SK-N-SH (cell line): ENCODE measurements around the gene AP1M1. TPM values are rescaled to one million over a fixed set of nuclear protein-coding genes. Genes with fewer than 3 reads are reported as not detected.
A peak's percentile ranks its signal among the peaks of the same experiment; 100 is the strongest.

ENCODE experiments used
- CTCF ChIA-PET: fragments of 300-600, 350-600 bp; formaldehyde crosslinking; extraction: SDS; loops from one replicate; lab custom pipeline; 2021; lab: Yijun Ruan, JAX
- POLR2A ChIA-PET: fragments of 350-600 bp; sonication (Branson Sonifier 250); formaldehyde crosslinking; extraction: SDS; loops from one replicate; lab custom pipeline; 2020; ENCODE audit warnings: antibody characterized with exemption, inconsistent platforms; lab: Yijun Ruan, JAX
- DNase-seq: peaks from one replicate; pipeline ENCODE4 v3.0.0; 2012
- H2AFZ ChIP-seq: fragments of 200-600 bp; sonication (generic); 2 replicates; pipeline ENCODE4 v1.8.1; 2016; ENCODE audit warnings: antibody characterized with exemption, mild to moderate bottlenecking, low read depth
- H3F3A ChIP-seq: fragments of 200-600 bp; sonication (generic); replicated peaks from 2 replicates; pipeline ENCODE3; 2016; ENCODE audit warnings: antibody characterized with exemption, mild to moderate bottlenecking; ENCODE audit not compliant: insufficient read depth
- H3K27ac ChIP-seq, 2 experiments: fragments of 200-500 bp in 1 of 2; fragments of 200-600 bp in 1 of 2; sonication (Bioruptor generic) in 1 of 2; sonication (generic), shearing (Covaris generic) in 1 of 2; 2 replicates each; pipeline versions ENCODE4 v1.5.1 to v1.6.1; 2014 to 2016; ENCODE audit warnings: low read depth in 2 of 2, inconsistent platforms in 1 of 2, low read length in 1 of 2, mild to moderate bottlenecking in 1 of 2, mixed read lengths in 1 of 2
- H3K27me3 ChIP-seq: fragments of 200-600 bp; sonication (generic), shearing (Covaris generic); 2 replicates; pipeline ENCODE4 v1.6.1; 2016; ENCODE audit warnings: mixed run types; ENCODE audit not compliant: insufficient read depth
- H3K36me3 ChIP-seq, 2 experiments: fragments of 200-500 bp in 1 of 2; fragments of 200-600 bp in 1 of 2; sonication (Bioruptor generic) in 1 of 2; sonication (generic) in 1 of 2; replicated peaks in 1 of 2; 2 replicates each; pipeline versions ENCODE3 to v1.5.1; 2014 to 2016; ENCODE audit warnings: low read length in 1 of 2, mild to moderate bottlenecking in 1 of 2; ENCODE audit not compliant: insufficient read depth in 2 of 2, control insufficient read depth in 1 of 2
- H3K4me1 ChIP-seq, 2 experiments: fragments of 200-500 bp in 1 of 2; fragments of 200-600 bp in 1 of 2; sonication (Bioruptor generic) in 1 of 2; sonication (generic), shearing (Covaris generic) in 1 of 2; 2 replicates each; pipeline versions ENCODE4 v1.5.1 to v1.6.1; 2014 to 2016; ENCODE audit warnings: low read depth in 1 of 2, low read length in 1 of 2, mixed run types in 1 of 2; ENCODE audit not compliant: insufficient read depth in 2 of 2, control insufficient read depth in 1 of 2
- H3K4me2 ChIP-seq: fragments of 200-600 bp; sonication (generic), shearing (Covaris generic); 2 replicates; pipeline ENCODE4 v1.6.1; 2017; ENCODE audit warnings: mixed run types
- H3K4me3 ChIP-seq, 2 experiments: fragments of 200-500 bp in 1 of 2; fragments of 200-600 bp in 1 of 2; sonication (Bioruptor generic) in 1 of 2; sonication (generic), shearing (Covaris generic) in 1 of 2; 2 replicates each; pipeline versions ENCODE4 v1.5.1 to v1.8.1; 2014 to 2016; ENCODE audit warnings: low read depth in 2 of 2, inconsistent platforms in 1 of 2, low read length in 1 of 2, mild to moderate bottlenecking in 1 of 2, mixed read lengths in 1 of 2, moderate library complexity in 1 of 2
- H3K79me2 ChIP-seq: fragments of 200-600 bp; sonication (generic); 2 replicates; pipeline ENCODE4 v1.8.1; 2017; ENCODE audit warnings: mild to moderate bottlenecking; ENCODE audit not compliant: insufficient read depth
- H3K9ac ChIP-seq: fragments of 200-600 bp; sonication (generic); 2 replicates; pipeline ENCODE4 v1.6.1; 2017; ENCODE audit warnings: mixed run types
- H3K9me2 ChIP-seq: fragments of 200-600 bp; sonication (generic); 2 replicates; pipeline ENCODE4 v1.6.1; 2017; ENCODE audit warnings: mixed run types
- H3K9me3 ChIP-seq: fragments of 200-600 bp; sonication (generic); 2 replicates; pipeline ENCODE4 v1.6.1; 2017; ENCODE audit warnings: mixed run types, mild to moderate bottlenecking, moderate library complexity
- H4K20me1 ChIP-seq: fragments of 200-600 bp; sonication (generic); 2 replicates; pipeline ENCODE4 v1.6.1; 2017; ENCODE audit warnings: mild to moderate bottlenecking, mixed run types; ENCODE audit not compliant: insufficient read depth
- EP300 ChIP-seq, 2 experiments: IDR thresholded peaks; 2 replicates each; pipeline versions ENCODE4 v1.4.0 to v1.6.1; 2012; ENCODE audit warnings: borderline replicate concordance in 1 of 2, low read depth in 1 of 2, low read length in 1 of 2
- EZH2phosphoT487 ChIP-seq: fragments of 200-600 bp; sonication (generic); IDR thresholded peaks from 2 replicates; pipeline ENCODE4 v1.6.1; 2017; ENCODE audit warnings: low read depth, mixed run types, mild to moderate bottlenecking, antibody characterized with exemption, moderate library complexity, borderline replicate concordance
- FOSL2 ChIP-seq: IDR thresholded peaks from 2 replicates; pipeline ENCODE4 v1.4.0; 2012; ENCODE audit warnings: low read depth, mild to moderate bottlenecking, moderate library complexity, borderline replicate concordance
- GABPA ChIP-seq: IDR thresholded peaks from 2 replicates; pipeline ENCODE4 v1.4.0; 2012; ENCODE audit warnings: low read depth, mild to moderate bottlenecking
- GATA2 ChIP-seq: sonication (generic); formaldehyde crosslinking; IDR thresholded peaks from 2 replicates; pipeline ENCODE4 v1.5.0; 2020; ENCODE audit warnings: mild to moderate bottlenecking, missing genetic modification reagents
- MAX ChIP-seq: IDR thresholded peaks from 2 replicates; pipeline ENCODE4 v1.4.0; 2012; ENCODE audit warnings: low read depth
- NFIC ChIP-seq: IDR thresholded peaks from 2 replicates; pipeline ENCODE4 v1.4.0; 2012; ENCODE audit warnings: borderline replicate concordance
- POLR2AphosphoS5 ChIP-seq: IDR thresholded peaks from 2 replicates; pipeline ENCODE4 v1.6.1; 2012; ENCODE audit warnings: low read depth, low read length
- RAD21 ChIP-seq: IDR thresholded peaks from 2 replicates; pipeline ENCODE4 v1.6.1; 2012; ENCODE audit warnings: mild to moderate bottlenecking, low read length
- RCOR1 ChIP-seq: fragments of 150-350 bp; IDR thresholded peaks from 2 replicates; pipeline ENCODE4 v1.6.1; 2017; ENCODE audit warnings: antibody characterized with exemption, low read length
- REST ChIP-seq: IDR thresholded peaks from 2 replicates; pipeline ENCODE4 v1.6.1; 2012; ENCODE audit warnings: mild to moderate bottlenecking, low read depth, low read length, moderate library complexity
- RXRA ChIP-seq: IDR thresholded peaks from 2 replicates; pipeline ENCODE4 v1.4.0; 2012; ENCODE audit warnings: low read depth, mild to moderate bottlenecking, borderline replicate concordance
- SMC3 ChIP-seq: IDR thresholded peaks from 2 replicates; pipeline ENCODE4 v1.6.1; 2012; ENCODE audit warnings: low read depth, low read length, improper control_type of control experiment
- TAF1 ChIP-seq: IDR thresholded peaks from 2 replicates; pipeline ENCODE4 v1.6.1; 2012; ENCODE audit warnings: low read depth, mild to moderate bottlenecking, low read length, moderate library complexity, borderline replicate concordance
- TCF12 ChIP-seq: IDR thresholded peaks from 2 replicates; pipeline ENCODE4 v1.4.0; 2012
- TEAD4 ChIP-seq: IDR thresholded peaks from 2 replicates; pipeline ENCODE4 v1.4.0; 2012; ENCODE audit warnings: mild to moderate bottlenecking, borderline replicate concordance; ENCODE audit not compliant: insufficient read depth
- YY1 ChIP-seq: IDR thresholded peaks from 2 replicates; pipeline ENCODE4 v1.4.0; 2012; ENCODE audit warnings: low read depth, mild to moderate bottlenecking
- ZBTB33 ChIP-seq: IDR thresholded peaks from 2 replicates; pipeline ENCODE4 v1.4.0; 2012; ENCODE audit warnings: low read depth, borderline replicate concordance
- WGBS: methylation state at CpG from one replicate; pipeline ENCODE4 v1.1.6; 2017; ENCODE audit warnings: low lambda C conversion rate; 5-methylcytosine and 5-hydroxymethylcytosine counted together
- polyA plus RNA-seq, 3 experiments: library from polyadenylated mRNA; depleted of rRNA; stranded (reverse); fragments of >200 nt; gene quantifications; 2 replicates each; pipeline ENCODE4 v1.2.3, GENCODE V29; 2012
- TF ChIP-seq, protein P1 (sequence below): fragments of 200-600 bp; sonication (generic); IDR thresholded peaks from 2 replicates; pipeline ENCODE4 v1.6.1; 2017; ENCODE audit warnings: antibody characterized with exemption, mild to moderate bottlenecking, moderate library complexity

AP1M1 gene
- polyA plus RNA-seq, 1 of the 3 experiments (the other 2 are of a cell fraction) = 133 TPM

GRCh38 chr19:16225279-16226183 is 27.8 kb downstream of the AP1M1 start:
- Histone ChIP-seq H2AFZ (no peak overlapping the region), H3K9me2 (no peaks in the 10 kb centered on the region), H3K4me3 (no peak overlapping the region), H3K9me3 (peaks cover 14% of the 10 kb centered on the region; the same call in 1 of the 2 replicates), H3K4me1 (no peaks in the 10 kb centered on the region), H3F3A (peaks cover 5% of the 10 kb centered on the region), H3K36me3 (peaks cover 49 to 83% of the 10 kb centered on the region in 2 experiments), H3K27ac (no peak overlapping the region), H4K20me1 (0 out of 2 replicates have a peak, but pooled peaks cover 3% of the 10 kb centered on the region), H3K4me2 (no peak overlapping the region), H3K79me2 (peaks cover 26% of the 10 kb centered on the region; the same call in 1 of the 2 replicates), H3K9ac (no peak overlapping the region), H3K27me3 (no peaks in the 10 kb centered on the region)
- POLR2A ChIA-PET = no interaction called here
- 98% methylated on average over 11 of the region's 21 CpGs for WGBS
- TF ChIP-seq MAX (no peak), TEAD4 (no peak), POLR2AphosphoS5 (no peak), RAD21 (no peak), ZBTB33 (no peak), NFIC (no peak), TAF1 (no peak), GABPA (no peak), RXRA (no peak), TCF12 (no peak), EP300 (IDR thresholded peaks at IDR 0.05; ENCODE audit: borderline replicate concordance in 1 of 2, low read depth in 1 of 2, low read length in 1 of 2) (no peak), SMC3 (no peak), EZH2phosphoT487 (no peak), REST (no peak), GATA2 (CRISPR knock-in tag) (no peak), YY1 (no peak), FOSL2 (no peak), RCOR1 (no peak)
- TF ChIP-seq, protein P1, sequence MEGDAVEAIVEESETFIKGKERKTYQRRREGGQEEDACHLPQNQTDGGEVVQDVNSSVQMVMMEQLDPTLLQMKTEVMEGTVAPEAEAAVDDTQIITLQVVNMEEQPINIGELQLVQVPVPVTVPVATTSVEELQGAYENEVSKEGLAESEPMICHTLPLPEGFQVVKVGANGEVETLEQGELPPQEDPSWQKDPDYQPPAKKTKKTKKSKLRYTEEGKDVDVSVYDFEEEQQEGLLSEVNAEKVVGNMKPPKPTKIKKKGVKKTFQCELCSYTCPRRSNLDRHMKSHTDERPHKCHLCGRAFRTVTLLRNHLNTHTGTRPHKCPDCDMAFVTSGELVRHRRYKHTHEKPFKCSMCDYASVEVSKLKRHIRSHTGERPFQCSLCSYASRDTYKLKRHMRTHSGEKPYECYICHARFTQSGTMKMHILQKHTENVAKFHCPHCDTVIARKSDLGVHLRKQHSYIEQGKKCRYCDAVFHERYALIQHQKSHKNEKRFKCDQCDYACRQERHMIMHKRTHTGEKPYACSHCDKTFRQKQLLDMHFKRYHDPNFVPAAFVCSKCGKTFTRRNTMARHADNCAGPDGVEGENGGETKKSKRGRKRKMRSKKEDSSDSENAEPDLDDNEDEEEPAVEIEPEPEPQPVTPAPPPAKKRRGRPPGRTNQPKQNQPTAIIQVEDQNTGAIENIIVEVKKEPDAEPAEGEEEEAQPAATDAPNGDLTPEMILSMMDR = no peak
- CTCF ChIA-PET = interaction anchor here (1.0 kb wide), 1 partner anchor 9 kb away, joined by 3 read pairs; no protein-coding TSS in a partner anchor
- peak; percentile 9 for DNase-seq
